ENCODE measurements around the gene F2.

F2 gene

DNA sequence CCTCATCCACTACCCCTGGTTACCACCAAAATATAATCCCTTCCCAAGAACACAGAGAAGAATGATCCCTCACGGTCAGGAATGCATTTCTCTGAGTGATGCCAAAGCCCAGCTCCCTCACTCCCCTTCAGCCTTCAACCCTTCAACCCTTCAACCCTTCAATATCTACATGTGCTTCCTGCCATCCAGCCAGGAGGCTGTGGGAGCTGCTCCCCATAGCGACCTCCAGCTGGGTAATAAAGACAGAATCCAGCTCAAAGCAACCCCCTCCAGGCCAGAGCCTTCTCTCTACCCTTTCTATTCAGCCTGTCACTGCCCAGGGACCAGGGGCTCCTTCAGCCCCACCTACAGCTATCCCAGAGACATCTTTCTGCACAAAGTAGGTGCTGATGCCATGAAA, 21.3 kb upstream of the F2 start:
- peaks cover 11% of the 10 kb centered on the region for H3K79me2 ChIP-seq (ENCODE audit: control insufficient read depth, insufficient read depth, low read length, poor library complexity)

GRCh38 chr11:46698597-46698996, 20.4 kb upstream of the F2 start:
- Histone ChIP-seq H2AK5ac (ENCODE audit: low read length) (no peak overlapping the region), H3K9me3 (ENCODE audit: insufficient read depth, low read depth, low read length) (no peaks in the 10 kb centered on the region), H3K23ac (ENCODE audit: low read length) (no peak overlapping the region), H3K4me3 (ENCODE audit: low read depth, low read length) (no peak overlapping the region), H4K8ac (ENCODE audit: low read depth, low read length) (no peak overlapping the region), H3K4ac (ENCODE audit: low read depth, low read length) (no peak overlapping the region), H2BK5ac (ENCODE audit: low read depth, low read length, poor library complexity) (no peak overlapping the region), H3K79me1 (ENCODE audit: low read length) (peaks cover 14% of the 10 kb centered on the region), H3K36me3 (ENCODE audit: control insufficient read depth in 1 of 2, insufficient read depth in 2 of 2, low read length in 2 of 2) (peaks cover 32 to 35% of the 10 kb centered on the region in 2 experiments), H3K9ac (ENCODE audit: low read length) (no peak overlapping the region), H3K4me2 (ENCODE audit: low read length) (no peak overlapping the region), H4K91ac (ENCODE audit: low read depth, low read length) (no peak overlapping the region), H2BK120ac (ENCODE audit: insufficient read depth, low read length, poor library complexity) (no peak overlapping the region), H3K18ac (ENCODE audit: low read length) (no peak overlapping the region), H3K27me3 (ENCODE audit: insufficient read depth, low read length) (no peaks in the 10 kb centered on the region), H3K4me1 (ENCODE audit: control insufficient read depth in 1 of 2, insufficient read depth in 2 of 2, low read length in 2 of 2) (peaks cover 32 to 36% of the 10 kb centered on the region in 2 experiments), H3K79me2 (ENCODE audit: control insufficient read depth, insufficient read depth, low read length, poor library complexity) (peaks cover 11% of the 10 kb centered on the region), H3K27ac (ENCODE audit: low read depth, low read length) (no peak overlapping the region), H2AFZ (ENCODE audit: insufficient read depth, low read length, poor library complexity) (no peak overlapping the region), H2BK12ac (ENCODE audit: low read length) (no peak overlapping the region), H3K14ac (ENCODE audit: low read length) (no peak overlapping the region), H4K12ac (ENCODE audit: low read depth, low read length) (no peak overlapping the region)
- no peak for DNase-seq
- WGBS (ENCODE audit: extremely low coverage, insufficient coverage, insufficient read length): no CpG with 5 or more reads among the region's 1 CpG

More for the DNA sequence above, 21.3 kb upstream of the F2 start:
- H3K18ac ChIP-seq (ENCODE audit: low read length): no peak overlapping the region
- H2BK12ac ChIP-seq (ENCODE audit: low read length): no peak overlapping the region
- peak overlapping the region; percentile 2 for H4K8ac ChIP-seq (ENCODE audit: low read depth, low read length)
- H3K4me3 ChIP-seq (ENCODE audit: low read depth, low read length): no peak overlapping the region
- H3K4ac ChIP-seq (ENCODE audit: low read depth, low read length): peak overlapping the region; percentile 28
- no peak overlapping the region for H3K23ac ChIP-seq (ENCODE audit: low read length)
- H2BK5ac ChIP-seq (ENCODE audit: low read depth, low read length, poor library complexity): peak overlapping the region; percentile 35
- no peaks in the 10 kb centered on the region for H3K27me3 ChIP-seq (ENCODE audit: insufficient read depth, low read length)
- no peak overlapping the region for H3K14ac ChIP-seq (ENCODE audit: low read length)
- no peak overlapping the region for H3K9ac ChIP-seq (ENCODE audit: low read length)
- peak overlapping the region; percentile 53 for H4K91ac ChIP-seq (ENCODE audit: low read depth, low read length)
- peaks cover 28% of the 10 kb centered on the region in 2 experiments for H3K36me3 ChIP-seq (ENCODE audit: control insufficient read depth in 1 of 2, insufficient read depth in 2 of 2, low read length in 2 of 2)
- peak overlapping the region; percentile 50 for H3K27ac ChIP-seq (ENCODE audit: low read depth, low read length)
- no peak for DNase-seq
- no peak overlapping the region for H4K12ac ChIP-seq (ENCODE audit: low read depth, low read length)
- H3K79me1 ChIP-seq (ENCODE audit: low read length): peaks cover 14% of the 10 kb centered on the region
- H3K4me1 ChIP-seq (ENCODE audit: control insufficient read depth in 1 of 2, insufficient read depth in 2 of 2, low read length in 2 of 2): peaks cover 32 to 36% of the 10 kb centered on the region in 2 experiments
- WGBS (ENCODE audit: extremely low coverage, insufficient coverage, insufficient read length): no CpG with 5 or more reads among the region's 2 CpGs
- no peaks in the 10 kb centered on the region for H3K9me3 ChIP-seq (ENCODE audit: insufficient read depth, low read depth, low read length)
- H3K4me2 ChIP-seq (ENCODE audit: low read length): peak overlapping the region; percentile 13
- no peak overlapping the region for H2AFZ ChIP-seq (ENCODE audit: insufficient read depth, low read length, poor library complexity)
- no peak overlapping the region for H2BK120ac ChIP-seq (ENCODE audit: insufficient read depth, low read length, poor library complexity)
- H2AK5ac ChIP-seq (ENCODE audit: low read length): no peak overlapping the region

GRCh38 chr11:46700241-46701077, 18.6 kb upstream of the F2 start, which contains the start of the genes ARHGAP1 and ZNF408:
Gene ARHGAP1, minus strand, starts transcription at chr11:46700619. Its CDS starts 4,512 bp downstream, at chr11:46696107.
Gene ZNF408, plus strand, starts transcription at chr11:46701031. Its CDS starts 17 bp downstream, at chr11:46701048.
- H3K18ac ChIP-seq (ENCODE audit: low read length): peak within 1 kb of the TSS; percentile 97
- DNase-seq: peak; percentile 98 to 99
- peaks cover 32 to 35% of the 10 kb centered on the region in 2 experiments for H3K36me3 ChIP-seq (ENCODE audit: control insufficient read depth in 1 of 2, insufficient read depth in 2 of 2, low read length in 2 of 2)
- H2BK120ac ChIP-seq (ENCODE audit: insufficient read depth, low read length, poor library complexity): peak within 1 kb of the TSS; percentile 99
- H3K9ac ChIP-seq (ENCODE audit: low read length): peak within 1 kb of the TSS; percentile 95
- H3K4me1 ChIP-seq (ENCODE audit: control insufficient read depth in 1 of 2, insufficient read depth in 2 of 2, low read length in 2 of 2): peaks cover 25 to 28% of the 10 kb centered on the region in 2 experiments
- H4K12ac ChIP-seq (ENCODE audit: low read depth, low read length): peak within 1 kb of the TSS; percentile 98
- no peak within 1 kb of the TSS for H3K23ac ChIP-seq (ENCODE audit: low read length)
- H3K4ac ChIP-seq (ENCODE audit: low read depth, low read length): peak within 1 kb of the TSS; percentile 96
- peak within 1 kb of the TSS; percentile 91 for H2AK5ac ChIP-seq (ENCODE audit: low read length)
- no peaks in the 10 kb centered on the region for H3K27me3 ChIP-seq (ENCODE audit: insufficient read depth, low read length)
- H4K8ac ChIP-seq (ENCODE audit: low read depth, low read length): peak within 1 kb of the TSS; percentile 96
- H3K27ac ChIP-seq (ENCODE audit: low read depth, low read length): peak within 1 kb of the TSS; percentile 89
- peak within 1 kb of the TSS; percentile 94 for H3K14ac ChIP-seq (ENCODE audit: low read length)
- H4K91ac ChIP-seq (ENCODE audit: low read depth, low read length): peak within 1 kb of the TSS; percentile 95
- H3K79me2 ChIP-seq (ENCODE audit: control insufficient read depth, insufficient read depth, low read length, poor library complexity): peaks cover 11% of the 10 kb centered on the region
- peaks cover 3% of the 10 kb centered on the region for H3K9me3 ChIP-seq (ENCODE audit: insufficient read depth, low read depth, low read length)
- peak within 1 kb of the TSS; percentile 98 for H2BK5ac ChIP-seq (ENCODE audit: low read depth, low read length, poor library complexity)
- H2AFZ ChIP-seq (ENCODE audit: insufficient read depth, low read length, poor library complexity): peak within 1 kb of the TSS; percentile 98
- peak within 1 kb of the TSS; percentile 91 for H3K4me2 ChIP-seq (ENCODE audit: low read length)
- H2BK12ac ChIP-seq (ENCODE audit: low read length): peak within 1 kb of the TSS; percentile 24
- no CpG with 5 or more reads among the region's 44 CpGs for WGBS (ENCODE audit: extremely low coverage, insufficient coverage, insufficient read length)
- peak within 1 kb of the TSS; percentile 93 for H3K4me3 ChIP-seq (ENCODE audit: low read depth, low read length)
- peaks cover 14% of the 10 kb centered on the region for H3K79me1 ChIP-seq (ENCODE audit: low read length)

DNA sequence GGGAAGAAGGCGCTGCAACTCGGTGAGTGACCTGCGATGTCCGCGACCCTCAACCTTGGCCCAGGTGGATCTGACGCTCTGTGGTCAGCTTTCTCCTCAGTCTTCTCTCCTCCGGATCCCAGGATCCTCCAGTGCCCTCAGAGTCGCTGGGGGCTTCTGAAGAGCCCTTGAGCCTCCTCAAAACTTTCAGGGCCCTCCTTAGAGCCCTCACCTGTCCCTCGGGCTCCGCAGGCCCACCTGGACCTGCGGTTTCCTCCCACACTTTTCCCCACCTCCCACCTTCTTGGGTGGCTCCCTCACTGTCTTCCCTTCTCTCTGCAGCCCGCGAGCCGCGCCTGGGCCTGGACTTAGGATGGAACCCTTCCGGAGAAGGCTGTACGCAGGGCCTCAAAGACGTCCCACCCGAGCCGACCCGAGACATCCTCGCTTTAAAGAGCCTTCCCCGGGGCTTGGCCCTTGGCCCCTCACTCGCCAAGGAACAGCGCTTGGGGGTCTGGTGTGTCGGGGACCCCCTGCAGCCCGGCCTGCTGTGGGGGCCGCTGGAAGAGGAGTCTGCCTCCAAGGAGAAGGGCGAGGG, 17.8 kb upstream of the F2 start:
- Histone ChIP-seq H3K4me1 (ENCODE audit: control insufficient read depth in 1 of 2, insufficient read depth in 2 of 2, low read length in 2 of 2) (peaks cover 21 to 24% of the 10 kb centered on the region in 2 experiments), H3K9ac (ENCODE audit: low read length) (peak overlapping the region; percentile 95), H3K14ac (ENCODE audit: low read length) (peak overlapping the region; percentile 56), H3K4me3 (ENCODE audit: low read depth, low read length) (peak overlapping the region; percentile 87), H4K8ac (ENCODE audit: low read depth, low read length) (peak overlapping the region; percentile 95), H3K79me1 (ENCODE audit: low read length) (peaks cover 13% of the 10 kb centered on the region), H2BK5ac (ENCODE audit: low read depth, low read length, poor library complexity) (peak overlapping the region; percentile 98), H2AK5ac (ENCODE audit: low read length) (peak overlapping the region; percentile 43), H3K27ac (ENCODE audit: low read depth, low read length) (no peak overlapping the region), H2BK120ac (ENCODE audit: insufficient read depth, low read length, poor library complexity) (peak overlapping the region; percentile 67), H3K27me3 (ENCODE audit: insufficient read depth, low read length) (no peaks in the 10 kb centered on the region), H4K12ac (ENCODE audit: low read depth, low read length) (peak overlapping the region; percentile 98), H2AFZ (ENCODE audit: insufficient read depth, low read length, poor library complexity) (peak overlapping the region; percentile 98), H2BK12ac (ENCODE audit: low read length) (no peak overlapping the region), H3K79me2 (ENCODE audit: control insufficient read depth, insufficient read depth, low read length, poor library complexity) (peaks cover 11% of the 10 kb centered on the region), H3K18ac (ENCODE audit: low read length) (peak overlapping the region; percentile 86), H3K4ac (ENCODE audit: low read depth, low read length) (peak overlapping the region; percentile 96), H3K4me2 (ENCODE audit: low read length) (peak overlapping the region; percentile 91), H3K9me3 (ENCODE audit: insufficient read depth, low read depth, low read length) (peaks cover 4% of the 10 kb centered on the region), H4K91ac (ENCODE audit: low read depth, low read length) (peak overlapping the region; percentile 85), H3K23ac (ENCODE audit: low read length) (no peak overlapping the region), H3K36me3 (ENCODE audit: control insufficient read depth in 1 of 2, insufficient read depth in 2 of 2, low read length in 2 of 2) (peaks cover 32 to 34% of the 10 kb centered on the region in 2 experiments)
- no CpG with 5 or more reads among the region's 29 CpGs for WGBS (ENCODE audit: extremely low coverage, insufficient coverage, insufficient read length)
- no peak for DNase-seq
